ENCODE data around the gene G6PC1. TPM values are rescaled to one million over a fixed set of nuclear protein-coding genes. Genes with fewer than 3 reads are reported as not detected.

Gene G6PC1
- total and polyA plus RNA-seq, 2 of the 13 experiments (the other 11 are each of a cell fraction or from before 2014, with no cell fraction given): 1.7 to 37.9 TPM

DNA sequence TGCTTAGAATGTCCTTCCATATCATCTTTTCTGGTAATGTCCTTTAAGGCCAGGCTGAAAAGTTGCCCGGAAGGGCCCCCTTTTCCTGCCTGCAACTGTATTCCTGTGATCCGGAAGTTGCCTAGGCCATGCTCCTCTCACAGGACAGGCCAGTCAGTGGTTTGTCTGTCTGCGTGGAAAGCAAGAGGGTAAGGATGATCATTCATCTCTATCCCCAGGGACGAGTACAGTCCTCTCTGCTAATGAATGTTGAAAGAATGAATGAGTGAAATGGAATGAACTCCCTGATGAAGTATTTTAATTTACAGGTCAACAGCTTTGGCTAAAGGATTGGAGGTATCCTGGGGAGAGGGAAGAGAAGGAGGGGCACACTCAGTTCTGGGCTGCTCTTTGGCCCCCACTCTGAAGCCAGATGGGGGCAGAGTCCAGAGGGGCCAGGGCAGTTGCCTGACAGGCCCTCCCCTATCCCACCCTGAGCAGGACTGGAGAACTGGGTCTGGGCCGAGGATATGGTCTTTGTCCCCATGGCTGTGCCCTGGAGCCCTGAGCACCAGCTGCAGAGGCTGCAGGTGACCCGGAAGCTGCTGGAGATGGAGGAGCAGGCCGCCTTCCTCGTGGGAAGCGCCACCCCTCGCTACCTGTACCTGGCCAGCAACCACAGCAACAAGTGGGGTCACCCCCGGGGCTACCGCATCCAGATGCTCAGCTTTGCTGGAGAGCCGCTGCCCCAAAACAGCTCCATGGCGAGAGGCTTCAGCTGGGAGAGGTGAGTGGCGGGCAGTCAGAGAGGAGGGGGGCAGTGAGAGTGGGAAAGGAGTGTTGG is 46.4 kb upstream of the G6PC1 start (continued):
- TF ChIP-seq KIAA2018 (CRISPR knock-in tag; IDR thresholded peaks at IDR 0.05; ENCODE audit: borderline replicate concordance): no peak
- TF ChIP-seq DNMT1 (CRISPR knock-in tag; IDR thresholded peaks at IDR 0.05): no peak
- TF ChIP-seq, protein P1, sequence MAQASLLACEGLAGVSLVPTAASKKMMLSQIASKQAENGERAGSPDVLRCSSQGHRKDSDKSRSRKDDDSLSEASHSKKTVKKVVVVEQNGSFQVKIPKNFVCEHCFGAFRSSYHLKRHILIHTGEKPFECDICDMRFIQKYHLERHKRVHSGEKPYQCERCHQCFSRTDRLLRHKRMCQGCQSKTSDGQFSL (CRISPR knock-in tag; IDR thresholded peaks at IDR 0.05): no peak
- TF ChIP-seq MAZ (IDR thresholded peaks at IDR 0.05; ENCODE audit: borderline replicate concordance, low read depth, low read length): 0 out of 2 replicates have a peak, but pooled peaks have one; percentile 27
- TF ChIP-seq MAZ (CRISPR knock-in tag; IDR thresholded peaks at IDR 0.05; ENCODE audit: low read depth): no peak
- no peak for TF ChIP-seq ZNF660 (CRISPR knock-in tag; IDR thresholded peaks at IDR 0.05; ENCODE audit: borderline replicate concordance, low read depth)
- peak; percentile 55; the same call in 1 of the 2 replicates for TF ChIP-seq ZNF691 (CRISPR knock-in tag; IDR thresholded peaks at IDR 0.05; ENCODE audit: borderline replicate concordance, low read depth)
- TF ChIP-seq ZNF558 (CRISPR knock-in tag; IDR thresholded peaks at IDR 0.05; ENCODE audit: borderline replicate concordance): no peak; the same call in 1 of the 2 replicates
- peak; percentile 44; the same call in 1 of the 2 replicates for TF ChIP-seq TBX2 (CRISPR knock-in tag; IDR thresholded peaks at IDR 0.05; ENCODE audit: borderline replicate concordance)
- TF ChIP-seq THYN1 (CRISPR knock-in tag; IDR thresholded peaks at IDR 0.05; ENCODE audit: borderline replicate concordance, low read depth): no peak
- TF ChIP-seq ZNF24 (IDR thresholded peaks at IDR 0.05): 0 out of 2 replicates have a peak, but pooled peaks have one; percentile 50
- TF ChIP-seq MIXL1 (CRISPR knock-in tag; IDR thresholded peaks at IDR 0.05): no peak
- TF ChIP-seq ZMYM4 (CRISPR knock-in tag; IDR thresholded peaks at IDR 0.05): peak; percentile 47; the same call in 1 of the 2 replicates
- TF ChIP-seq TRIM24 (CRISPR knock-in tag; IDR thresholded peaks at IDR 0.05): no peak
- TF ChIP-seq KDM5B (CRISPR knock-in tag; IDR thresholded peaks at IDR 0.05; ENCODE audit: borderline replicate concordance): peak; percentile 50; the same call in 1 of the 2 replicates
- 0 out of 2 replicates have a peak, but pooled peaks have one; percentile 7 for TF ChIP-seq ZSCAN31 (CRISPR knock-in tag; IDR thresholded peaks at IDR 0.05; ENCODE audit: low read depth)
- no peak for TF ChIP-seq PRPF4 (IDR thresholded peaks at IDR 0.05; ENCODE audit: low read depth, low read length, poor library complexity, severe bottlenecking)
- no peak for TF ChIP-seq ZNF780A (CRISPR knock-in tag; IDR thresholded peaks at IDR 0.05)
- TF ChIP-seq MXI1 (IDR thresholded peaks at IDR 0.05; ENCODE audit: borderline replicate concordance, low read depth, low read length): peak; percentile 3; the same call in 1 of the 3 replicates
- TF ChIP-seq FOXA3 (CRISPR knock-in tag; IDR thresholded peaks at IDR 0.05): 0 out of 2 replicates have a peak, but pooled peaks have one; percentile 12

Measured in HepG2 (cell line).